ENCODE measurements around the gene KLHDC8A. TPM values are rescaled to one million over a fixed set of nuclear protein-coding genes. Genes with fewer than 3 reads are reported as not detected.

Gene KLHDC8A
- total RNA-seq, 2 donors from 2014 or later: 15.6 TPM; not detected in 1

DNA sequence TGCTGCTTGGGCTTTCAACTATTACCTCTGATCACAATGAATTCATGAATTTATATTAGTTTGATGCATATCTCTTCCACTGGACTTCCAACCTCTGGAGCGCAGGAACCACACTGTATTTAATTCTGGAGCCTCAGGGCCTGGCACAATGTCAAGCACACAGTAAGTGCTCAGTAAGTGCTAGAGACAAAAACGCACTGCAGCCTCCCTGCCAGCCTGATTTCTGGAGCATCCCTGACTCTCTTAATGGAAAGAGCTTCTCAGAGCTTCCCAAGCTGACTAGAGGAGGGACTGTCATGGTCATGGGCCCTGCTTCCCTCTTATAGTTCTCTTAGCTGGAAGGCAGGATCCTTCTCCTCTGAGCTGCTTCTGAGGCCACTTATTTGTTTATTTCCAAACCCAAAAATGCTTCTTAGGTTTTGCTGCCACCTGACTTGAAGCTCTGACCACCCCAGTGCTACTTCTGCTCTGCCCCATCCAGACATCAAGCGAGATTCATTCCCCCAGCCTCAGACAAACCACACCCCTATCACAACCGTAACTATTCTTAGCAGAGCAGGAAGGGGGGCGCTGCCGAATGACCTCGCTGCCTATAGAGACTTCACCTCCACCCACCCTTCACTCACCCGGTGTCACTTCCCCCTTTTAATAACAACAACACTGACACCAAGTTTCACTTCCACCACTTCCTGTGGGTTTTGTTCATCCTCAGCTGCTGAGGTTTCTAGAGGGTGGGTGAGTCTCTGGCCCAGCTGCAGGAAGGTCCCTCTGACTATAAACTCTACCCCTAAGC is 68.8 kb downstream of the KLHDC8A start:
- 72% methylated on average over 8 of the region's 8 CpGs for WGBS
- Histone ChIP-seq H3K4me1 (replicated peaks) (no peaks in the 10 kb centered on the region), H3K4me3 (no peak overlapping the region), H3K27ac (no peak overlapping the region), H3K9me3 (no peaks in the 10 kb centered on the region), H3K36me3 (no peaks in the 10 kb centered on the region), H3K27me3 (replicated peaks; ENCODE audit: insufficient read depth) (no peaks in the 10 kb centered on the region)
- DNase-seq (ENCODE audit: low spot score): peak; percentile 23
- no peak for TF ChIP-seq POLR2AphosphoS5 (IDR thresholded peaks at IDR 0.05)
- TF ChIP-seq, protein P1, sequence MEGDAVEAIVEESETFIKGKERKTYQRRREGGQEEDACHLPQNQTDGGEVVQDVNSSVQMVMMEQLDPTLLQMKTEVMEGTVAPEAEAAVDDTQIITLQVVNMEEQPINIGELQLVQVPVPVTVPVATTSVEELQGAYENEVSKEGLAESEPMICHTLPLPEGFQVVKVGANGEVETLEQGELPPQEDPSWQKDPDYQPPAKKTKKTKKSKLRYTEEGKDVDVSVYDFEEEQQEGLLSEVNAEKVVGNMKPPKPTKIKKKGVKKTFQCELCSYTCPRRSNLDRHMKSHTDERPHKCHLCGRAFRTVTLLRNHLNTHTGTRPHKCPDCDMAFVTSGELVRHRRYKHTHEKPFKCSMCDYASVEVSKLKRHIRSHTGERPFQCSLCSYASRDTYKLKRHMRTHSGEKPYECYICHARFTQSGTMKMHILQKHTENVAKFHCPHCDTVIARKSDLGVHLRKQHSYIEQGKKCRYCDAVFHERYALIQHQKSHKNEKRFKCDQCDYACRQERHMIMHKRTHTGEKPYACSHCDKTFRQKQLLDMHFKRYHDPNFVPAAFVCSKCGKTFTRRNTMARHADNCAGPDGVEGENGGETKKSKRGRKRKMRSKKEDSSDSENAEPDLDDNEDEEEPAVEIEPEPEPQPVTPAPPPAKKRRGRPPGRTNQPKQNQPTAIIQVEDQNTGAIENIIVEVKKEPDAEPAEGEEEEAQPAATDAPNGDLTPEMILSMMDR (IDR thresholded peaks at IDR 0.05): no peak
- TF ChIP-seq POLR2A (IDR thresholded peaks at IDR 0.05): no peak
- intact Hi-C loops (cut with DNase I): no loop called here

DNA sequence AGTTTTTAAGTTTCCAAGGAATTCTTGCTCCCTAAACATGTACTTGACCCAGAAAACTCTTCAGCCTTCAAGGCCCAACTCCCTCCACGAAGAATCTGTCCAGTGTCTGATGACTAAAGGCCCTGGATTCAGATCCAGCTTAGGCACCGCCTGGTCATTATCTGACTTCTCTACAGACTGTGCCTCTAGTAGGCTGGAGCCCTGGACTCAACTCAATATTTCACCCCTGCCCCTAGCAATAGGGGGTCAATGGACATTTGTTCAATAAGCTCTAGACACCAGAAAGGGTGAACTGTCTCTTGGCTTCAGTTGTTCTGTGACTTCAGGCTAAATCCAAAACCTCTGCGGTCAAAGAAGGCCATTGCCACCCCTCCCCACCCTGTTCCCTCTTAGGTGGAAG is 69.6 kb downstream of the KLHDC8A start:
- intact Hi-C loops (cut with DNase I): no loop called here
- no peaks in the 10 kb centered on the region for H3K4me1 ChIP-seq (replicated peaks)
- TF ChIP-seq POLR2A (IDR thresholded peaks at IDR 0.05) (no peak), POLR2AphosphoS5 (IDR thresholded peaks at IDR 0.05) (no peak)
- TF ChIP-seq, protein P1 (IDR thresholded peaks at IDR 0.05): no peak
- no peaks in the 10 kb centered on the region for H3K27me3 ChIP-seq (replicated peaks; ENCODE audit: insufficient read depth)
- no peaks in the 10 kb centered on the region for H3K36me3 ChIP-seq
- no peak overlapping the region for H3K27ac ChIP-seq
- 96% methylated on average over 3 of the region's 3 CpGs for WGBS
- H3K4me3 ChIP-seq: no peak overlapping the region
- H3K9me3 ChIP-seq: no peaks in the 10 kb centered on the region
- no peak for DNase-seq (ENCODE audit: low spot score)

GRCh38 chr1:205286335-205286950 is 70.3 kb downstream of the KLHDC8A start:
- DNase-seq (ENCODE audit: low spot score): no peak
- peak overlapping the region; percentile 14 to 47 for H3K27ac ChIP-seq
- TF ChIP-seq, protein P1 (IDR thresholded peaks at IDR 0.05): no peak
- TF ChIP-seq POLR2AphosphoS5 (IDR thresholded peaks at IDR 0.05) (no peak), POLR2A (IDR thresholded peaks at IDR 0.05) (no peak)
- H3K4me3 ChIP-seq: no peak overlapping the region
- H3K9me3 ChIP-seq: no peaks in the 10 kb centered on the region
- no peaks in the 10 kb centered on the region for H3K36me3 ChIP-seq
- intact Hi-C loops (cut with DNase I): no loop called here
- WGBS: 85% methylated on average over 9 of the region's 9 CpGs
- no peaks in the 10 kb centered on the region for H3K27me3 ChIP-seq (replicated peaks; ENCODE audit: insufficient read depth)
- no peaks in the 10 kb centered on the region for H3K4me1 ChIP-seq (replicated peaks)

Small RNA genes within 50 kb of the gene (small RNA-seq; reads per million reads assigned to genes)
- 0 reads per million in 2 donors for gene SNRPGP10

Other genes with a start within 250 kb of the KLHDC8A start
- gene RBBP5, start 234.9 kb downstream of the KLHDC8A start, total RNA-seq: 10 to 100 TPM; 15.0 to 15.1 TPM
- 10 to 100 TPM in 1 of 2 donors, 1 to 10 TPM in 1; 9.7 to 16.9 TPM for gene DSTYK, start 145.2 kb downstream of the KLHDC8A start, total RNA-seq
- gene TMCC2, start 129.0 kb downstream of the KLHDC8A start, total RNA-seq: 10 to 100 TPM in 1 of 2 donors, 1 to 10 TPM in 1; 1.5 to 10.6 TPM
- 10 to 100 TPM in 1 of 2 donors, 1 to 10 TPM in 1; 3.7 to 20.0 TPM for gene NUAK2, start 35.2 kb downstream of the KLHDC8A start, total RNA-seq
- 10 to 100 TPM in 1 of 2 donors, under 1 TPM in 1; 0.68 to 22.0 TPM for gene LEMD1, start 65.1 kb upstream of the KLHDC8A start, total RNA-seq
- gene BLACAT1, start 99.1 kb upstream of the KLHDC8A start, total RNA-seq: 1 to 10 TPM in 1 of 2 donors, not detected in 1; 6.8 TPM
- 10 to 100 TPM; 11.1 to 16.2 TPM for gene CDK18, start 147.7 kb upstream of the KLHDC8A start, total RNA-seq

Data from prostate gland (tissue), 2 donors.